Liver (tissue), 9 donors: ENCODE data around the gene CLASRP. TPM values are rescaled to one million over a fixed set of nuclear protein-coding genes. Genes with fewer than 3 reads are reported as not detected.

Experiments
- DNase-seq: peaks from one replicate; pipeline ENCODE4 v3.0.0-alpha.2; 2017; ENCODE audit warnings: low spot score
- H3K27ac ChIP-seq, 2 donors: one replicate each; pipeline ENCODE4 v1.7.0; 2013; ENCODE audit warnings: inconsistent platforms in 2 of 2, low read length in 2 of 2, control low read depth in 1 of 2, low read depth in 1 of 2, mild to moderate bottlenecking in 1 of 2
- H3K27me3 ChIP-seq, 4 donors: one replicate each; pipeline versions ENCODE4 v1.6.1 to v1.7.0; 2013; ENCODE audit warnings: low read length in 3 of 4, inconsistent platforms in 1 of 4, mild to moderate bottlenecking in 1 of 4, moderate library complexity in 1 of 4; ENCODE audit not compliant: control insufficient read depth in 4 of 4, insufficient read depth in 4 of 4
- H3K36me3 ChIP-seq, 4 donors: one replicate each; pipeline versions ENCODE4 v1.6.1 to v1.7.0; 2013; ENCODE audit warnings: low read length in 3 of 4, mild to moderate bottlenecking in 3 of 4, low read depth in 1 of 4, moderate library complexity in 1 of 4; ENCODE audit not compliant: control insufficient read depth in 4 of 4, insufficient read depth in 3 of 4
- H3K4me1 ChIP-seq, 4 donors: one replicate each; pipeline versions ENCODE4 v1.6.1 to v1.7.0; 2013; ENCODE audit warnings: low read length in 3 of 4, mild to moderate bottlenecking in 3 of 4, moderate library complexity in 1 of 4; ENCODE audit not compliant: control insufficient read depth in 4 of 4, insufficient read depth in 4 of 4
- H3K4me3 ChIP-seq, 3 donors: one replicate each; pipeline versions ENCODE4 v1.6.1 to v1.7.0; 2013; ENCODE audit warnings: low read length in 3 of 3, control low read depth in 1 of 3, low read depth in 1 of 3, mild to moderate bottlenecking in 1 of 3
- H3K9ac ChIP-seq, 2 donors: one replicate each; pipeline ENCODE4 v1.7.0; 2013; ENCODE audit warnings: low read length in 2 of 2, mild to moderate bottlenecking in 2 of 2, moderate library complexity in 2 of 2, control low read depth in 1 of 2, low read depth in 1 of 2
- H3K9me3 ChIP-seq, 4 donors: one replicate each; pipeline versions ENCODE4 v1.6.1 to v1.7.0; 2013; ENCODE audit warnings: low read length in 3 of 4; ENCODE audit not compliant: control insufficient read depth in 4 of 4
- EGR1 ChIP-seq, 2 donors: IDR thresholded peaks; 2 replicates each; pipeline ENCODE4 v1.6.1; 2016 to 2018; ENCODE audit warnings: antibody characterized with exemption in 2 of 2, low read depth in 2 of 2
- FOXA1 ChIP-seq: IDR thresholded peaks from 2 replicates; pipeline ENCODE4 v1.6.1; 2016; ENCODE audit warnings: antibody characterized with exemption
- FOXA2 ChIP-seq: IDR thresholded peaks from 2 replicates; pipeline ENCODE4 v1.6.1; 2016; ENCODE audit warnings: antibody characterized with exemption
- GABPA ChIP-seq, 2 donors: IDR thresholded peaks in 1 of 2; conservative IDR thresholded peaks in 1 of 2; 2 replicates each; pipeline ENCODE4 v1.6.1; 2016; ENCODE audit warnings: antibody characterized with exemption in 2 of 2, mild to moderate bottlenecking in 1 of 2, moderate library complexity in 1 of 2
- HNF4A ChIP-seq, 2 donors: conservative IDR thresholded peaks; 2 replicates each; pipeline ENCODE4 v1.6.1; 2016; ENCODE audit warnings: antibody characterized with exemption in 2 of 2, mild to moderate bottlenecking in 2 of 2
- HNF4G ChIP-seq: IDR thresholded peaks from 2 replicates; pipeline ENCODE4 v1.6.1; 2016; ENCODE audit warnings: antibody characterized with exemption
- JUND ChIP-seq, 2 donors: IDR thresholded peaks; 2 replicates each; pipeline ENCODE4 v1.6.1; 2016; ENCODE audit warnings: antibody characterized with exemption in 2 of 2
- NR2F2 ChIP-seq: IDR thresholded peaks from 2 replicates; pipeline ENCODE4 v1.6.1; 2016; ENCODE audit warnings: antibody characterized with exemption
- RAD21 ChIP-seq, 2 donors: IDR thresholded peaks; 2 replicates each; pipeline ENCODE4 v1.6.1; 2016; ENCODE audit warnings: antibody characterized with exemption in 2 of 2, mild to moderate bottlenecking in 2 of 2
- RXRA ChIP-seq, 2 donors: IDR thresholded peaks; 2 replicates each; pipeline ENCODE4 v1.6.1; 2017 to 2018; ENCODE audit warnings: antibody characterized with exemption in 2 of 2, mild to moderate bottlenecking in 1 of 2
- TAF1 ChIP-seq: conservative IDR thresholded peaks from 2 replicates; pipeline ENCODE4 v1.6.1; 2016; ENCODE audit warnings: antibody characterized with exemption, mild to moderate bottlenecking
- YY1 ChIP-seq: IDR thresholded peaks from 2 replicates; pipeline ENCODE4 v1.6.1; 2016; ENCODE audit warnings: antibody characterized with exemption, mild to moderate bottlenecking
- WGBS: extraction: QIAGEN DNeasy Blood & Tissue Kit; methylation state at CpG from one replicate; pipeline ENCODE4 v1.1.7; 2013; 5-methylcytosine and 5-hydroxymethylcytosine counted together
- polyA plus RNA-seq, 2 donors: library from polyadenylated mRNA; stranded (reverse) in 1 of 2; unstranded in 1 of 2; fragments of 200-250 nt in 1 of 2; fragments of >200 nt in 1 of 2; fragmentation: Nextera tagmentation in 1 of 2; extraction: Ambion mirVana in 1 of 2; gene quantifications; one replicate each; pipeline versions ENCODE4 v1.2.1 to v1.2.3, GENCODE V29; 2013 to 2015
- total RNA-seq, 2 donors: library from RNA; depleted of rRNA; stranded (reverse); fragments of >200 nt; gene quantifications; one replicate each; pipeline ENCODE4 v1.2.3, GENCODE V29; 2014
- TF ChIP-seq, protein P1 (sequence below): IDR thresholded peaks from 2 replicates; pipeline ENCODE4 v1.6.1; 2016; ENCODE audit warnings: antibody characterized with exemption
- TF ChIP-seq, protein P2 (sequence below): fragments of 150-350 bp; IDR thresholded peaks from 2 replicates; pipeline ENCODE4 v1.5.1; 2017; ENCODE audit warnings: improper control_type of control experiment, low read depth, low read length; ENCODE audit not compliant: missing input control
- TF ChIP-seq, protein P3 (sequence below): IDR thresholded peaks from 2 replicates; pipeline ENCODE4 v1.6.1; 2016; ENCODE audit warnings: antibody characterized with exemption, mild to moderate bottlenecking
- TF ChIP-seq, protein P4 (sequence below): IDR thresholded peaks from 2 replicates; pipeline ENCODE4 v1.6.1; 2016; ENCODE audit warnings: antibody characterized with exemption
- TF ChIP-seq, protein P5 (sequence below): IDR thresholded peaks from 2 replicates; pipeline ENCODE4 v1.6.1; 2016; ENCODE audit warnings: antibody characterized with exemption
- donor health status: healthy.
- donor health status: healthy.
- donor health status: healthy.
- donor health status: healthy.
- donor health status: healthy.

Gene CLASRP
- total and polyA plus RNA-seq, 4 donors, result 9.0 to 44.3 (median 12.8) TPM

DNA sequence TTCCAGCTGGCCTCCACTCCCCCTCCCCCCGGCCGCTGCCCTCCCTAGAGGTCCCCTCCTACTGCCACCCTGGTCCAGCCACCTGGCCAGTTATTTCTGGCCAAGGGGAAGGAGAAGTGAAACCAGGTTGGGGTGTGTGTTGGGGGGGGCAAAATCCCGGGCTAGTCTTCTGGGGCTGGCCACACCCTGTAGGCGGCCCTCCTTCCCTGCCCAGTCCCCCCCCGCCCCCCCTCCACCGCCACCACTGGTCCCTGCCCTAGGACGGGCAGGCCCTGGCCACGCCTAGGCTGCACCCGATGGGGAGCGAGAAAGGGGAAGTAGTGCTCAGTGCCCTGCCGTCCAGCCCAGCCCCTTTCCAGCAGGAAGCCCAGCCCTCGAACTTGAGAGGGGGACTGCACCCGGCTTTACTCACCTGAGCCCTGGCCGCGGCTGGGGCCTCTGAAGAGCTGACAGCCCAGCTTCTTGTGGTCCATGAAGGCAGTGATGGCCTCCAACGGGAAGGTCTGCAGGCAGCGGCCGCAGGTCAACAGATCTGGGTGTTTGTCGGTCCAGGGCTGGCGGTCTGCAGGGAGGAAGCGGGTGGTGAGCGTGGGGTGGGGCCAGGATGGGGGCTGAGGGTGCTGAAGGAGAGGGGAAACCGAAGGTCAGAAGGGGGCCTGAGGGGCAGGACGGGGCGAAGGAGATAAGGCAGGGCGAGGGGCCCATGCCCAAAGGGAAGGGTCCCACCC, 36.6 kb downstream of the CLASRP start:
- H3K9me3 ChIP-seq, result no peaks in the 10 kb centered on the region
- peaks cover 6 to 28% (median 16%) of the 10 kb centered on the region in 4 donors for H3K4me1 ChIP-seq
- peak overlapping the region; percentile 46 to 49 for H3K27ac ChIP-seq
- WGBS, result 29% methylated on average over 25 of the region's 26 CpGs
- TF ChIP-seq NR2F2 (no peak), HNF4A (conservative IDR thresholded peaks at IDR 0.05) (no peak), RAD21 (IDR thresholded peaks at IDR 0.05) (no peak), FOXA1 (no peak), GABPA (IDR thresholded peaks at IDR 0.05 in 1 of 2, conservative IDR thresholded peaks at IDR 0.05 in 1 of 2) (no peak), EGR1 (IDR thresholded peaks at IDR 0.05; ENCODE audit: low read depth in 2 of 2) (no peak), HNF4G (no peak), TAF1 (no peak), FOXA2 (no peak), RXRA (IDR thresholded peaks at IDR 0.05) (no peak), JUND (IDR thresholded peaks at IDR 0.05) (no peak), YY1 (no peak)
- TF ChIP-seq, protein P1, sequence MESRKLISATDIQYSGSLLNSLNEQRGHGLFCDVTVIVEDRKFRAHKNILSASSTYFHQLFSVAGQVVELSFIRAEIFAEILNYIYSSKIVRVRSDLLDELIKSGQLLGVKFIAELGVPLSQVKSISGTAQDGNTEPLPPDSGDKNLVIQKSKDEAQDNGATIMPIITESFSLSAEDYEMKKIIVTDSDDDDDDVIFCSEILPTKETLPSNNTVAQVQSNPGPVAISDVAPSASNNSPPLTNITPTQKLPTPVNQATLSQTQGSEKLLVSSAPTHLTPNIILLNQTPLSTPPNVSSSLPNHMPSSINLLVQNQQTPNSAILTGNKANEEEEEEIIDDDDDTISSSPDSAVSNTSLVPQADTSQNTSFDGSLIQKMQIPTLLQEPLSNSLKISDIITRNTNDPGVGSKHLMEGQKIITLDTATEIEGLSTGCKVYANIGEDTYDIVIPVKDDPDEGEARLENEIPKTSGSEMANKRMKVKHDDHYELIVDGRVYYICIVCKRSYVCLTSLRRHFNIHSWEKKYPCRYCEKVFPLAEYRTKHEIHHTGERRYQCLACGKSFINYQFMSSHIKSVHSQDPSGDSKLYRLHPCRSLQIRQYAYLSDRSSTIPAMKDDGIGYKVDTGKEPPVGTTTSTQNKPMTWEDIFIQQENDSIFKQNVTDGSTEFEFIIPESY, result no peak
- TF ChIP-seq, protein P2, sequence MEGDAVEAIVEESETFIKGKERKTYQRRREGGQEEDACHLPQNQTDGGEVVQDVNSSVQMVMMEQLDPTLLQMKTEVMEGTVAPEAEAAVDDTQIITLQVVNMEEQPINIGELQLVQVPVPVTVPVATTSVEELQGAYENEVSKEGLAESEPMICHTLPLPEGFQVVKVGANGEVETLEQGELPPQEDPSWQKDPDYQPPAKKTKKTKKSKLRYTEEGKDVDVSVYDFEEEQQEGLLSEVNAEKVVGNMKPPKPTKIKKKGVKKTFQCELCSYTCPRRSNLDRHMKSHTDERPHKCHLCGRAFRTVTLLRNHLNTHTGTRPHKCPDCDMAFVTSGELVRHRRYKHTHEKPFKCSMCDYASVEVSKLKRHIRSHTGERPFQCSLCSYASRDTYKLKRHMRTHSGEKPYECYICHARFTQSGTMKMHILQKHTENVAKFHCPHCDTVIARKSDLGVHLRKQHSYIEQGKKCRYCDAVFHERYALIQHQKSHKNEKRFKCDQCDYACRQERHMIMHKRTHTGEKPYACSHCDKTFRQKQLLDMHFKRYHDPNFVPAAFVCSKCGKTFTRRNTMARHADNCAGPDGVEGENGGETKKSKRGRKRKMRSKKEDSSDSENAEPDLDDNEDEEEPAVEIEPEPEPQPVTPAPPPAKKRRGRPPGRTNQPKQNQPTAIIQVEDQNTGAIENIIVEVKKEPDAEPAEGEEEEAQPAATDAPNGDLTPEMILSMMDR, result no peak
- TF ChIP-seq, protein P3, sequence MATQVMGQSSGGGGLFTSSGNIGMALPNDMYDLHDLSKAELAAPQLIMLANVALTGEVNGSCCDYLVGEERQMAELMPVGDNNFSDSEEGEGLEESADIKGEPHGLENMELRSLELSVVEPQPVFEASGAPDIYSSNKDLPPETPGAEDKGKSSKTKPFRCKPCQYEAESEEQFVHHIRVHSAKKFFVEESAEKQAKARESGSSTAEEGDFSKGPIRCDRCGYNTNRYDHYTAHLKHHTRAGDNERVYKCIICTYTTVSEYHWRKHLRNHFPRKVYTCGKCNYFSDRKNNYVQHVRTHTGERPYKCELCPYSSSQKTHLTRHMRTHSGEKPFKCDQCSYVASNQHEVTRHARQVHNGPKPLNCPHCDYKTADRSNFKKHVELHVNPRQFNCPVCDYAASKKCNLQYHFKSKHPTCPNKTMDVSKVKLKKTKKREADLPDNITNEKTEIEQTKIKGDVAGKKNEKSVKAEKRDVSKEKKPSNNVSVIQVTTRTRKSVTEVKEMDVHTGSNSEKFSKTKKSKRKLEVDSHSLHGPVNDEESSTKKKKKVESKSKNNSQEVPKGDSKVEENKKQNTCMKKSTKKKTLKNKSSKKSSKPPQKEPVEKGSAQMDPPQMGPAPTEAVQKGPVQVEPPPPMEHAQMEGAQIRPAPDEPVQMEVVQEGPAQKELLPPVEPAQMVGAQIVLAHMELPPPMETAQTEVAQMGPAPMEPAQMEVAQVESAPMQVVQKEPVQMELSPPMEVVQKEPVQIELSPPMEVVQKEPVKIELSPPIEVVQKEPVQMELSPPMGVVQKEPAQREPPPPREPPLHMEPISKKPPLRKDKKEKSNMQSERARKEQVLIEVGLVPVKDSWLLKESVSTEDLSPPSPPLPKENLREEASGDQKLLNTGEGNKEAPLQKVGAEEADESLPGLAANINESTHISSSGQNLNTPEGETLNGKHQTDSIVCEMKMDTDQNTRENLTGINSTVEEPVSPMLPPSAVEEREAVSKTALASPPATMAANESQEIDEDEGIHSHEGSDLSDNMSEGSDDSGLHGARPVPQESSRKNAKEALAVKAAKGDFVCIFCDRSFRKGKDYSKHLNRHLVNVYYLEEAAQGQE, result no peak
- TF ChIP-seq, protein P4, sequence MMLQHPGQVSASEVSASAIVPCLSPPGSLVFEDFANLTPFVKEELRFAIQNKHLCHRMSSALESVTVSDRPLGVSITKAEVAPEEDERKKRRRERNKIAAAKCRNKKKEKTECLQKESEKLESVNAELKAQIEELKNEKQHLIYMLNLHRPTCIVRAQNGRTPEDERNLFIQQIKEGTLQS, result no peak
- TF ChIP-seq, protein P5, sequence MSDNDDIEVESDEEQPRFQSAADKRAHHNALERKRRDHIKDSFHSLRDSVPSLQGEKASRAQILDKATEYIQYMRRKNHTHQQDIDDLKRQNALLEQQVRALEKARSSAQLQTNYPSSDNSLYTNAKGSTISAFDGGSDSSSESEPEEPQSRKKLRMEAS, result no peak
- H3K27me3 ChIP-seq, result no peaks in the 10 kb centered on the region
- no peak overlapping the region for H3K9ac ChIP-seq
- H3K4me3 ChIP-seq, result peak overlapping the region in 2 of 3 donors; percentile 43 to 53
- peaks cover 2 to 5% (median 2%) of the 10 kb centered on the region in 4 donors for H3K36me3 ChIP-seq
- DNase-seq, result peak; percentile 69
